Cortex of kidney (tissue), 1 donor: ENCODE measurements around the gene VWDE.
"Not testable (repeated sequence)": the region's sequence is repeated elsewhere in the genome, so short reads cannot be mapped to it uniquely, and the experiment has no call there.

Experiments
- DNase-seq: peaks from one replicate; lab custom pipeline; 2025; lab: John Stamatoyannopoulos, UW

VWDE gene

GRCh38 chr7:12403287-12404181 is at the start of gene VWDE:
Gene VWDE (minus strand): TSS chr7:12403865. CDS start chr7:12403716, 149 bp downstream.
- no peak for DNase-seq

GRCh38 chr7:12453136-12453535 is 49.5 kb upstream of the VWDE start:
- DNase-seq = not testable (repeated sequence)

- no peak for DNase-seq
These were observed 47.0 kb upstream of the VWDE start for GRCh38 chr7:12450615-12451014.

GRCh38 chr7:12444785-12445184 is 41.1 kb upstream of the VWDE start:
- no peak for DNase-seq

- no peak for DNase-seq
These were observed 36.6 kb upstream of the VWDE start for GRCh38 chr7:12440229-12440628.

- DNase-seq = no peak
These were observed 33.4 kb upstream of the VWDE start for GRCh38 chr7:12436896-12437535.

GRCh38 chr7:12436126-12436525 is 32.5 kb upstream of the VWDE start:
- no peak for DNase-seq

GRCh38 chr7:12434012-12434642 is 30.5 kb upstream of the VWDE start:
- DNase-seq = no peak

GRCh38 chr7:12431886-12432556 is 28.4 kb upstream of the VWDE start:
- no peak for DNase-seq

- no peak for DNase-seq
These were observed 21.6 kb upstream of the VWDE start for GRCh38 chr7:12425311-12425710.

GRCh38 chr7:12423997-12424745 is 20.5 kb upstream of the VWDE start:
- DNase-seq = no peak

GRCh38 chr7:12423355-12423996 is 19.8 kb upstream of the VWDE start:
- DNase-seq = no peak

- DNase-seq = no peak
These were observed 19.1 kb upstream of the VWDE start for GRCh38 chr7:12422554-12423320.

- no peak for DNase-seq
These were observed 14.8 kb upstream of the VWDE start for GRCh38 chr7:12418452-12418851.

GRCh38 chr7:12415072-12415471 is 11.4 kb upstream of the VWDE start:
- no peak for DNase-seq

GRCh38 chr7:12412407-12412806 is 8.7 kb upstream of the VWDE start:
- no peak for DNase-seq

- no peak for DNase-seq
These were observed 6.9 kb upstream of the VWDE start for GRCh38 chr7:12410523-12410922.

GRCh38 chr7:12409097-12409711 is 5.5 kb upstream of the VWDE start:
- DNase-seq = no peak

GRCh38 chr7:12407652-12408051 is 4.0 kb upstream of the VWDE start:
- not testable (repeated sequence) for DNase-seq

- DNase-seq = no peak
These were observed 1.3 kb downstream of the VWDE start for GRCh38 chr7:12402365-12402725.
